Lower leg skin (tissue), 3 donors: ENCODE results near the gene PSG5.

ENCODE experiments used
- CTCF ChIP-seq, 3 donors: fragments of 450-650 bp; IDR thresholded peaks; one replicate each; pipeline ENCODE4 v1.5.1; 2016; ENCODE audit warnings: antibody characterized with exemption in 3 of 3, mild to moderate bottlenecking in 3 of 3, moderate library complexity in 2 of 3
- POLR2A ChIP-seq, 2 donors: fragments of 450-650 bp; IDR thresholded peaks; one replicate each; pipeline ENCODE4 v1.6.1; 2016 to 2017; ENCODE audit warnings: antibody characterized with exemption in 2 of 2, mild to moderate bottlenecking in 1 of 2, moderate library complexity in 1 of 2

GRCh38 chr19:43126720-43127119 is 59.6 kb downstream of the PSG5 start:
- TF ChIP-seq CTCF (IDR thresholded peaks at IDR 0.05) = no peak
- no peak for TF ChIP-seq POLR2A (IDR thresholded peaks at IDR 0.05)
